GM18502 (cell line): ENCODE data around the gene RPL31.

Source experiments
- ATAC-seq: cut with Tn5 transposase; IDR thresholded peaks from one replicate; pipeline ENCODE4 v1.9.1; 2021; ENCODE audit warnings: mild to moderate bottlenecking; ENCODE audit not compliant: unreplicated experiment, poor library complexity

RPL31 gene

DNA sequence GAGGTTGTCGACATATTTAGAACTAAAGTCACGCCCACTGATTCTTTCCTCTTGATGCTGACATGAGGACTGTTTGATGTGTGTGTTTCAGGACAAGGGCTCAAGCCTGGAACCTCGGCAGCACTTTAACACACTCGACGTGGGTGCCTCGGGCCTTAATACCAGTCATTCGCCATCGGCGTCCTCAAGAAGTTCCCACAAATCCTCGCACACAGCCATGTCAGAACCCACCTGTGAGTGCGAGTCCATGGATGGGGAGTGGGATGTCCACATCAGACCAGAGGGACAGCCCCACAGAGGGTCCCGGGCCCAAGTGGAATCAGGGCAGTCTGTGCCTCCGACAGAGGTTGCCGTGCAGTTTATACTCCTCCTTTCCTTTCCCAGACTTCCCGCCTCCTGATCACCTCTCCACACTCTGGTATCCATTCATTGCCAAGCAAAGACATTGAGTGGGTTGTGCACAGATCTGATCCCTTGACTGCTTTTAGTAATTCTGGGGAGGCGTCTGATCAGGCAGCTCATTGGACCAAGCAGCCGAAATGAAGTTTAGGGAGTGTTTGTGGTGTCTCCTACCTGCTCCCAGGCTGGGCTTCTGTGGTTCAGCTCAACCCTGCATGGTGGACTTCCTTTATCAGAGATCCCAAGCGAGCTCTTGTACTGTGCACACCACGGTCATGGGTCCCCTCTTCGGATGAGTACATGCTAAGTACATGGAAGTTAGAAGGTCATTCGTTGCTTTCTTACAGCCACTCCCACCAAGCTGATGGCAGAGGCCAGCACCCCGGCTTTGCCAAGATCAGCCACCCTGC lies 27.2 kb upstream of the RPL31 start:
- no peak for ATAC-seq

GRCh38 chr2:100975521-100975785 lies 26.6 kb upstream of the RPL31 start:
- no peak for ATAC-seq

- ATAC-seq = no peak
Measured at GRCh38 chr2:100976061-100976460, 26.0 kb upstream of the RPL31 start.

GRCh38 chr2:100976645-100977391 lies 25.3 kb upstream of the RPL31 start:
- peak; percentile 93 for ATAC-seq

DNA sequence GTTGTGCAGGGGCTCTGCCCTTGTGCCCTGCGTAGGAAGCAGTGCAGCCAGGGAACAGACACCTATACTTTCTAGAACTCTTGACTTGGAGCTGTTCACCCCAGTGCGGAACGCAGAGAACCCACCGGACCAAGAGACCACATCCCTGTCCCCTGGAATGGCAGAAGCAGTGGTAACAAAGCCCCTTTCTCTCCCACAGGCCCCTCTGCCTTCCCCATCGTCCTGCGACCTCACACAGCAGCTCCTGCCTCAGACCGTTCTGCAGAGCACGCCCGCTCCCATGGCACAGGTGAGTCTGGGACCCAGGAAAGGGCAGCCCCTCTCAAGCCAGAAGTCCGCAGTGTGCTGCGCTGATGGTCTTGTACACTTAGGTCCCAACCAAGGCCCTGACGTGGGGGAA lies 24.6 kb upstream of the RPL31 start:
- no peak for ATAC-seq

- no peak for ATAC-seq
Measured at GRCh38 chr2:100978582-100979191, 23.4 kb upstream of the RPL31 start.

GRCh38 chr2:100980046-100980445 lies 22.0 kb upstream of the RPL31 start:
- no peak for ATAC-seq

GRCh38 chr2:100981011-100981410 lies 21.1 kb upstream of the RPL31 start:
- no peak for ATAC-seq

DNA sequence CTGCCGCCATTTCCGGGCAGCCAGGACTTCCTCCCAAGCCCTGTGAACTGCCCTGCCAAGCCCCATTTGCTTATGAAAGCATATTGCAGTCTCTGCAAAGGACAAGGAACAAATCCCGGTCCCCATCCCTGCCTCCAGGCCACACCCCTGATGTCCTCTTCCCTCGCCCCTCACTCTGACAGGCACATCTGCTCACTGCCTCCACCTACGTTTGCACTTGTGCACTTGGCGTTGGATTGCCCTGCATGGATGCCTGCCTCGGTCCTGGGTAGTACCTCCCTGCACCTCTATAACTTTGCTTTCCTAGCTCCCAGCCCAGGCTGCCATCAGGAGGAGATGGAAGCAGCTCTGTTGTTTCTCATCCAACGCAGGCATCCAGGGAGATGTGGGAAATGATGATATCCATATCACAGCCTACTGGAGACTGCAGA lies 19.6 kb upstream of the RPL31 start:
- no peak for ATAC-seq

GRCh38 chr2:100983201-100983600 lies 18.9 kb upstream of the RPL31 start:
- ATAC-seq = no peak

GRCh38 chr2:100983684-100984310 lies 18.3 kb upstream of the RPL31 start:
- ATAC-seq = no peak

DNA sequence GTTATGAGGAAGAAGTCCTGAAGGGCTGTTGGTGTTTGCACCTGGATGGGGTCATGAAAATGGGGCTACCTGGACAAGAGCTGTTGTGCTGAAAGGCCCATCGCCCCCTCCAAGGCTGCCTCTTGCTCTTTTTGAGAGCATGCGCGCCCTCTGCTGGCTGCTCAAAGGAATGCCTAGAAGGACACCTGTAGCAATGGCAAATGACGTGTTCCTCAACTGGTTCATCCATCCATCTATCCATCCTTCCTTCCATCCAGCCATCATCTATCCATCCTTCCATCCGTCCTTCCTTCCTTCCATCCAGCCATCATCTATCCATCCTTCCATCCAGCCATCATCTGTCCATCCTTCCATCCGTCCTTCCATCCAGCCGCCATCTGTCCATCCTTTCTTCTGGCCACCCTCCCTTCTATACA lies 17.2 kb upstream of the RPL31 start:
- peak; percentile 83 for ATAC-seq

DNA sequence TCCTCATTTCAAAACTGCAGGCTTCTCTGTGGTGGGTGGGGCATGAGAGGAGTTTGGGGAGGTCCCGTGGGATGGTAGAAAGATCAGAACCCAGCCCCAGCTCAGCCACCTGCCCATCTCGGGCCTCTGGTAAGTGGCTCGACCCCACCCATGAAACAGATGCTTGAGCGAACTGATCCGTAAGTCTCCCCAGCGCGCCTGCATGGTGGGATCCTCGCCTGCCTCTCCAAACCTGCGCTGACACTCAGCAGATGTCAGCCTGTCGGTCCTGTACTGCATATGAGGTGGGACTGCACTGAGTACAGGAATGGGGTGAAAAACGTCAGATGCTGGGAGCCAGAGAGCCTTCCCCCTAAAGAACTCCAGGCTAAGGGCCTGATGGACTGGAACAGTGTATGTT lies 15.9 kb upstream of the RPL31 start:
- ATAC-seq = no peak

DNA sequence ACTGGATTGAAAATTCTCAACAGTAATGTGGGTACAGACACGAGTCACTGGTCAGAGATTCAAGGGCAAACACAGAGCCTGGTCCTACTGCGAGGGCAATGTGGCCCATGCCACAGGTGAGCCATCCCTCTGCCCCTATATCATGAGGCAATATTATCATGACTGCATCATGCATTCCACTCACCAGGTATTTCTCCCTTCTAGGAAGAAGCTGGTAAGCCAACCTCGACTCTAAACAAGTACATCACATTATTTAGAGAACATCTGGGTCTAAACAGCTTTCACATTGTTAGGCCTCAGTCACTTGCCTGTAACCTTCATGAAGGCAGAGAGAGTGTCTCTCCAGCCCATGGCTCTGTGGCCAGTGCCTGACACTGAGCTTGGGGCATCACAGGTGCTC lies 14.6 kb upstream of the RPL31 start:
- ATAC-seq = no peak

GRCh38 chr2:100987974-100988373 lies 14.1 kb upstream of the RPL31 start:
- ATAC-seq = no peak

- no peak for ATAC-seq
Measured at GRCh38 chr2:100988630-100989417, 13.3 kb upstream of the RPL31 start.

DNA sequence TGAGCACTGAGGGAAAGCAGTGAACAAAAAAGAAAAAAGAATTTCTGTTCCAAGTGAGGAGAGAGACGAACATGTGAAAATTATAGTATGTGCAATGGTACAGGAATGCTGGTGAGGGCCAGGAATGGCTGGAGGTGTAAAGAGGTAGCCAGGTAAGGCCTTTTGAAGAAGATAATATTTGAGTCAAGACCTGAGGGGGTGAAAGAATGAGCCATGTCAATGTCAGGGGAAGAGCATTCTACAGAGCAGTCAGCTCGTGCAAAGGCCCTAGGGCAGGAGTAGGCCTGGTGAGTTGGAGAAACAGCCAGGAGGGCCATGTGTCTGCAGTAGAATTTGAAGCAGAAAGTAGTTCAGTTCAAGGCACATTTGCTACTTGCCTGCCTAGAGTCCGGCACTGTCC lies 12.4 kb upstream of the RPL31 start:
- ATAC-seq = no peak

GRCh38 chr2:100990166-100990565 lies 11.9 kb upstream of the RPL31 start:
- ATAC-seq = no peak

GRCh38 chr2:100990650-100991403 lies 11.3 kb upstream of the RPL31 start:
- ATAC-seq = no peak

GRCh38 chr2:100991404-100991773 lies 10.7 kb upstream of the RPL31 start:
- ATAC-seq = no peak
